T1000 (cell line): ENCODE data around the gene TMEM59L.

ENCODE experiments used
- DNase-seq: peaks from one replicate; lab custom pipeline; 2025; ENCODE audit warnings: mixed read lengths; lab: John Stamatoyannopoulos, UW

The TMEM59L gene

GRCh38 chr19:18636969-18637629 is 24.4 kb downstream of the TMEM59L start, which contains the start of gene KLHL26:
Gene KLHL26 (plus strand): TSS chr19:18637028. CDS start chr19:18637055, 27 bp downstream.
- DNase-seq = no peak

DNA sequence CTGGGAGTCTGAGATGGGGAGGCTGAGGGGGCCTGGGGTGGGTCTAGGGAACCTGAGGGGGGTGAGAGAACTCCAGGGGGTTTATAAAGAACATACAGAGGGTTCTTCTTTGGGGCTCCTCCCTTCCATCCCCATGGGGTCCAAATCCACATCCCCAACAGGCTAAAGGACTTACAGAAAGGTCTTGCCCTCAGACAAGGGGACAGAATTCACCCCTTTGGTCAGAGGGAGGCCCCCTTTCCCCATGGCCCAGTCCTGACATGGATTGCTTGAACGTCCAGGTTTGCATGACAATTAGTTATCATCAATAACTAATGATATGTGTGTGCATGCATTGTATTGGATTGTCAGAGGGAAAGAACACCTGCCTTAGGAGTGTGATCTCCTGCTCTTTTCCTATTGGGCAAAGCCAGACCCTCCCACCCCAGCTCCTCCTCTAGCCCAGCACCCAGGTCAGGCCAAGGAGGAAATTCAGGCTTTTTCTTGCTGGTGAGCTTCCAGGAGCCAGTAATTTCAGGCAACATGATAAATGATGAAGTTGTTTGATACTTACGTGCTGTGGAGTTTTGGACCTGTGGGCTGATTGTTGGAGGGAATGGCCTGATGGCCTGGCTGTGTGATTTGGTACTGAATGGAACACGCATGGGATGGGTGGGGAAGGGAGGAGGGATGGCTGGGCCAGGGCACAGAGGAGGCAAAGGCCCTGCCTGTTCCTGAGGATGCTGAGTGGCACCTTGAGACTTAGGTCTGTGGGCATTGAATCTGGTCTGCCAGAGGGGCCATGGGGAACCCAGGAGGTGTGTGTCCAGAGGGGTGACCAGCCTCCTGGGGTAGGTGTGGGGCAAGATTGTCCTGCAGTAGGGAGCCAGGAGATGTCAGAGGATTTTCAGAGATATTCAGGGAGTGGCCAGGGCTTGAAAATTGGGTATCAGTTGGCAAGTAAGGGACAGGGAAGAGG is 25.3 kb downstream of the TMEM59L start:
- DNase-seq = no peak

DNA sequence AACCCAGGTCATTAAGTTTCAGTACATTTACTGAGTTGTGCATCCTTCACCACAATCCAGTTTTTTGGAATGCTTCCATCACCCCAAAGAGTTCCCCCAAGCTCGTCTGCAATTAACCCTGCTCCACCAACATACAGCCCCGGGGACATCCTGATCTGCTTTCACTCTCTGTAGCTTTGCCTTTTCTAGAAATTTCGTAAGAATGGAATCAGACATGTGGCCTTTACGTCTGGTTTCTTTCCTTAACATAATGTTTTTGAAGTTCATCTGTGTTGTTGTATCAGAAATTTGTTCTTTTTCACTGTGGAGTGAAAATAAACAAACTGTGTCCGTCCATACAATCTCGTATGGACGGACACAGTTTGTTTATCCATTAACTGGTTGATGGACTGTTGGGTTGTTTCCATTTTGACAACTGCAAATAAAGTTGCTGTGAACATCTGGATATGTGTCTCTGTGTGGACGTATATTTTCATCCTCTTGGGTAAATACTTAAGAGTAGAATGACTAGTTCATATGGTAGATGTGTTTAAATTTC is 27.1 kb downstream of the TMEM59L start:
- no peak for DNase-seq

DNA sequence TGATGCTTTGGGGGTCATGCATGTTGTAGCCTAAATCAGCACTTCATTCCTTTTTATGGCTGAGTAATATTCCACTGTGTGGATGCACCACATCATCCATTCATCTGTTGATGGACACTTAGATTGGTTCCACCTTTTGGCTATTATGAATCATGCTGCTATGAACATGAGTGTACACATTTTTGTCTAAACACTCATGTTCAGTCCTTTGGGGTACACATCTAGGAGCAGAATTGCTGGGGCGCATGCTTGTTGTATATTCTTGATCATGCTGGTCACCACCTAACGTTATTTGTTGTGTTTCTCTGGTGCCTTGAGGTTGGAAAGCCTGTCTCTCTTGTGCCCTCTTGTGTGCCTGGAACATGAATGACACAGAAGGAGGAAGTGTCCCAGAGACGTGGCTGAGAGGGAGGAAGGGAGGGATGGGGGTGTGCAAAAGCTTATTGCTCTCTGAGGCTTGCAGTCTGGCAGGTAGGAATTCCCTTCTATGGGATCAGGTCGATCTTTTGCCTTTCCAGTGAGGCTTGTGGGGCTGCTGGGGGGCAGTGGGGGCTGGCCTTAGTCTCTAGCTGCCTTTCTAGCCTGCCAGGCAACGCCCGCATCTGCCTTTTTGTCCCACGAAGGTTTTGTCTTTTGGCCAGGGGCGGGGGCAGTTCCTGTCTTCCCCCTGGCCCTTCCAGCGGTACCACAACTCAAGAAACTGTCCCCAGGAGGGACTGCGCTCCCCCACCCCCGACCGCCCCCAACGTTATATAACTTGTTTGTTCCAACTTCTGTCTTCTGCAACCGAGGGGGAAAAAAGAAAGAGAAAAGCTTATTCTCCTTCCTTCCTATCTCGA is 31.7 kb downstream of the TMEM59L start:
- no peak for DNase-seq

- no peak for DNase-seq
Measured at GRCh38 chr19:18645035-18645511, 32.4 kb downstream of the TMEM59L start.

DNA sequence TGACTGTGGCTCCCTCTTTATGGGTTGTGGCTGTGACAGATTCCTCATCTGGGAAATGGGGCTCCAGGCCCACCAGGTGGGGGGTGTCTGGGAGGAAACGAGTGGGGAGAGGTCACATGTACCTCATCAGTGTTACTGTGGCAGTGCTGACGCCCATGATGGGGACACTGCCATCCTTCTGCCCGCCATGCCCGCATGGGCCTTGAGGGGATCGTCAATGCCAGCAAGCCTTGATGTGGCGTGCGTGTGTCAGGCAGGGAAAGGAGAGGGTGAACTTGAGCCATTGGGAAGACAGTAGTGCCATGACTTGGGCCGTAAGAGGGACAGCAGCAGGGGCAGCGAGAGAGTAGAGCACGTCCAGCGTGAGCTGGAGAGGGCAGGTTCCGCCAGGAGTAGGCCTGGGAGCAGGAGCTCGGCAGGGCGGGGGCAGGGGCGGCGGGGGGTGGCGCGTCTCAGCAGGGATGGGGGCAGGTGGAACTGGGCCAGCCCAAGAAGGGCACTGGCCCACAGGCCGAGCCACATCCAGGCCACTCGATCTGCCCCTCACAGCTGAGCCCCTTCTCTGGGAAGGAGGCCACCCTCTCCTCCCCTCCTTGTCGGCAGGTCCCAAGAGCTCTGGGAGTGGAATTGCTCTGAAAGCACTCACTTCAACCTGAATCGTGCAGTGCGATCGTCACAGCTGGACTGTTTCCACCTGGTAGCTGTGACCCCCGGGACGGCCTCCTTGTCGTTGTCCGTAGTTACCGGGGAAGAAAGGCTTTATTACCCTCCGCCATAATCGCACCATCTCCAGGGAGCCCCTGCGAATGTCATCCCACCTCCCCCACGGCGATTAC is 34.1 kb downstream of the TMEM59L start:
- DNase-seq = no peak

- DNase-seq = no peak
Measured at GRCh38 chr19:18647371-18647767, 34.7 kb downstream of the TMEM59L start.

DNA sequence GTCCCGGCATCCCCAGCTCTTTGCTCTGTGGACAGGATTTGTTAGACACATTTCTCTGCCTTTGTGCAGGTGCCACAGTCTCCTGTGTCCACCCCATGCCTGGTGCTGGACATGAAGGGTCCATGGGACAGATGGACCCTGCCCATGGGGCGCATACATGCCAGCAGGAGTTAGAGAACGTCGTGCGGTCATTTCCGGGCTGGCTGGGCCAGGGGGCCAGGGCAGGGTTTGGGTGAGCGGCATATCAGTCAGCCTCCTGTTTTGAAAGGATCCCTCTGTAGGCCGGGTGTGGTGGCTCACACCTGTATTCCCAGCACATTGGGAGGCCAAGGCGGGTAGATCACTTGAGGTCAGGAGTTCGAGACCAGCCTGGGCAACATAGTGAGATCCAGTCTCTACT is 35.1 kb downstream of the TMEM59L start:
- no peak for DNase-seq

DNA sequence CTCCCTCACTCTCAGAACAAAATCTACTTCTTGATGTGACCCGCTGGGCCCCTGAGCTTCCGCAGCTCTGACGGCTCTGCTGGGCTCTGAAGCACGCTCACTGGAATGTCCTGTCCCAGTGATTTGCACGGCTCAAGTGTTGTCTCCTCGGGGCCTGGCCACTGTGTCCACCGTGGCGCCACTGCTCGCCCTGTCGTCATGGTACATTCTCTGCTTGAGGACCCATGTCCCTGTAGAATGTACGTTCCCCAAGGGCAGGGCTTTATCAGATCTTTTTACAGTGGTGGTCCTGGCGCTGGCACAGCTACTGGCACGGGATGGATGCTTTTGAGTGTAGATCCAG is 36.3 kb downstream of the TMEM59L start:
- DNase-seq = no peak

- no peak for DNase-seq
Measured at GRCh38 chr19:18649371-18650020, 36.8 kb downstream of the TMEM59L start.

DNA sequence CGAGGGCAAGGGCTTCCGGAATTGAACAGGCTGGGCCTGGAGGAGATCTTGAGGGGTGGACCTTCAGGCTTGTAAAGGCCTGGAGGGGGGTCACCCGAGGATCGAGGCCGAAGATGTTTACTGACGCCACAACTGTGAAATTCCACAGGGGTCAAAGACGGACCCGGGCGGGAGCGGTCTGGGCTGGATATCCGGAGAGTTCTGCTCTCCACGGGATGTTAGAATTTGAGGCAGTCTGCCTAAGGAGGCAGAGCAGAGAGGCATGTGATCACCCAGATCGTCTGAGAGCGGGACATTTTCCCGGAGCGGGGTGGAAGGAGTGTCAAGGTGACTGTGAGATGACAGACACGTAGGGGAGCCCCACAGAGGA is 37.3 kb downstream of the TMEM59L start:
- DNase-seq = no peak

DNA sequence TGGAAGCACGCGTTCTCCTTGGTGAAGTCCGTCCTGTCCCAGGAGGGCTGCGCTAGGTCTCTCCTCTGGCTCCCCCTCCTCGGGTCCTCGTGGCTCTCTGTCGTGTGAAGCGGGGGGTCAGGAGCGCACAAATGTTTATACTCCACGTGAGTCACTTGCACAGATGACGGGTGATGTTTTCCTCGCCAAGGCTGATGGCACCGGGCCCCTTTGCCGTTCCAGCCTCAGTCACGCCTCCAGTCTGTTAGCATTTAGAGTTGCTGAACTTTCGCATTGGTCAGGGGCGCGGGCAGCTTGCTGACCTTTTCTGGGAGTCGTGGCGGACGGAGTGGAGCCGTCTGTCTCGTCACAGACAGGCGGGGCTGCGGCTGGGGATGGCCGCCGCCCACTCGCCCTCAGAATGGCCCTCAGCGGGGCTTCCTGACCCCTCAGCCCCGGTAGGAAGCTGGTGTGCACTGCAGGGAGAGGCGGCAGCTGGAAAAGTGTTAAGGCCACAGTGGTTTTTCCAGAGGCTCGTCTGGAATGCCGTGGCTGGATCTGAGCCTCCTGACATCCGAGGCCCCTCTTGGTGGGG is 37.9 kb downstream of the TMEM59L start:
- DNase-seq = no peak

GRCh38 chr19:18651300-18651699 is 38.6 kb downstream of the TMEM59L start:
- DNase-seq = no peak

DNA sequence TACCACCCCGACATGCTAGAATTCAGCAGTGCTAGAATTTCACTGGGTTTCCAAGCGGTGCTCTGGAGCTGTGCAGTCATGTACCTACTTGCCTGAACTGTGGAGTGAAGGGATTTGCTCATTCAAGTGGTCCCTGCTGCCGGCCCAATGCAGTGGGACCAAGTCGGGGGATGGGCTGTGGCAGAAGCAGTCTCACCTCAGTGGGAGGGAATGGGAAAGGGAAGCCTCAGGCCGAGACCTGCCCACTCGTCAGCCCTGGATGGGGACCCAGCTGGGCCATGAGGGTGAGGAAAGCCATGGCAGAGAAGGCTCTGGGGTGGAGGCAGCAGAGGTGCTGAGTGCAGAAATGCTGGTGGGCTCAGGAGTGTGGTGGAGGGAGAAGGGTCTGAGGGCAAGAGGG is 39.1 kb downstream of the TMEM59L start:
- DNase-seq = no peak

- no peak for DNase-seq
Measured at GRCh38 chr19:18653853-18654252, 41.2 kb downstream of the TMEM59L start.

DNA sequence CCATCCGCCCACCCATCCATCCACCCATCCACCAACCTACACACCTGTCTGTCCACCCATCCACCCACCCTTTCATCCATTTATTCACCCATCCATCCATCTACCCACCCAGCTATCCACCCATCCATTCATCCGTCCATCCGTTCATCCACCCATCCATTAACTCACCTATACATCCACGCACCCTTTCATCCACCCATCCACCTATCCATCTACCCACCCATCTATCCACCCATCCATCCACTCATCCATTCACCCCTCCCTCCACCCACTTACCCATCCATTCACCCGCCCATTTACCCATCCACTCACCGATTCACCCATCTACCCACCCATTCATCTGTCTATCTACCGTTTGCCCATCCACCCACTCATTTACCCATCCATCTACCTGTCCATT is 41.8 kb downstream of the TMEM59L start:
- DNase-seq = no peak

DNA sequence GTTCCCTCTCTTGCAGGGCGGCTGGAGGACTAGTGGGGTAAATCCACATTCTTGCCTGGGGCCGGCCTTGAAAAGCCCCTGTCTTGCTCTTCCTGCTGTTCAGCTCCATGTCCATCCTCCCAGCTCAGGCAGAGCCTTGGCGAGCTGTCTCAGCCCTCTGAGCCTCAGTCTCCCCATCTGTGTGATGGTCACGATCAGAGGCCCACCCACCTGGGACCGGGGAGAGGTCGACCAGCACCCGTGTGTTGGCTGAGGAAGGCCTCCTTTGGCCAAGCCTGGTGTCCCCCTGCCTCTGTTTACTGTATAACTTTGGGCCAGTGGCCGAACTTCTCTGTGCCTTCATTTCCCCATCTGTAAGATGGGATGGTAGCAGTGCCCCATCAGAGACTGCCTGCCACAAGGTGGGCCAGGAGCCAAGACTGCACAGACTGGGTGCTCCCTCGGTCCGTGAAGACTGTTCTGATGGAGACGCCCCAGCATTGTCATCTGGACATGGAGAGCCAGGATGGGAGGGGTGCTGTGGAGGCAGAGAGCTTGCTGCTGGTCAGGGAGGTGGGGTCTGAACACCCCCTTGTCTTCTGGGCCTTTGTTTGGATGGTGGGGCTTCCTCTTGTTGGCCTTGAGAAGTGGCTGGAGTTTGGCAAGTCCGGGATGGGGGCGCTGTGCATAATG is 42.6 kb downstream of the TMEM59L start:
- no peak for DNase-seq

DNA sequence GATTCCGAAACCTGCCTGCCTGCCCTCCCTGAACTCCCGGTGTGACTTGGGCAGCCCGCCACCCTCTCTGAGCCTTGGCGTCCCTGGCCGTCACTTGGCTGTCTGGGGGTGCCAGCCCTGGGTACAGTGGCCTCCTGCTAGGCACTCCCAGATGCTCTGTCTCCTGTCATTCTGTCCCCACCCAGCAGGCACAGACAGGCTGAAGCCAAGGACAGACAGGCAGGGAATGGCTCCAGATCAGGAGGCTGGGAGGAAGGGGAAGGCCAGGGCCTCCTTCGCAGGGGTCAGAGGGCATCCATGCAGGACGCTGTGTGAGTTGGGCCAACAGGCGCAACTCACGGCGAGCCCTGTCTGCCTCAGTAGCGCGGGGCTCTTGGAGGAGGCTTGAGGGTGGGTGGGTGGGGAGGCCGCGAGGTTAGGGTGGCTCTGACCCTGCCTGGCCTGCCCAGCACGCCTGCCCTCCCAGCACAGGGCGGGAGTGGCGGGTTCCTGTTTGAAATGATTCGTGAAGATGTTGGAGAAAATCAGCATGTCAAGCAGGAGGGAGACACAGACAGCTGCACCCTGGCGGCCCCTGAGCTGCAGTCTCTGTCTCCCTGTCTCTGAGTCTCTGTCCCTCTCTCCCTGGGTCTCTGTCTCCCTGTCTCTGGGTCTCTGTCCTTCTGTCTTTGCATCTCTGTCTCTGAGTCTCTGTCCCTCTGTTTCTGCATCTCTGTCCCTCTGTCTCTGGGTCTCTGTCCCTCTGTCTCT is 43.8 kb downstream of the TMEM59L start:
- DNase-seq = no peak
